LNCaP clone FGC (cell line): Measurements from ENCODE around the gene KRTAP10-2.
A peak's percentile ranks its signal among the peaks of the same experiment; 100 is the strongest.

Source experiments
- DNase-seq: peaks from one replicate; pipeline ENCODE4 v3.0.0-alpha.2; 2011; ENCODE audit warnings: low read depth
- H3K4me3 ChIP-seq: 2 replicates; pipeline ENCODE4 v1.5.1; 2011; ENCODE audit warnings: mild to moderate bottlenecking, low read depth, low read length, control low read depth
- TF ChIP-seq, protein P1 (sequence below): IDR thresholded peaks from 2 replicates; pipeline ENCODE4 v1.5.1; 2012; ENCODE audit warnings: mild to moderate bottlenecking; ENCODE audit not compliant: control insufficient read depth, insufficient read depth; ENCODE audit errors: extremely low read depth

Gene KRTAP10-2

DNA sequence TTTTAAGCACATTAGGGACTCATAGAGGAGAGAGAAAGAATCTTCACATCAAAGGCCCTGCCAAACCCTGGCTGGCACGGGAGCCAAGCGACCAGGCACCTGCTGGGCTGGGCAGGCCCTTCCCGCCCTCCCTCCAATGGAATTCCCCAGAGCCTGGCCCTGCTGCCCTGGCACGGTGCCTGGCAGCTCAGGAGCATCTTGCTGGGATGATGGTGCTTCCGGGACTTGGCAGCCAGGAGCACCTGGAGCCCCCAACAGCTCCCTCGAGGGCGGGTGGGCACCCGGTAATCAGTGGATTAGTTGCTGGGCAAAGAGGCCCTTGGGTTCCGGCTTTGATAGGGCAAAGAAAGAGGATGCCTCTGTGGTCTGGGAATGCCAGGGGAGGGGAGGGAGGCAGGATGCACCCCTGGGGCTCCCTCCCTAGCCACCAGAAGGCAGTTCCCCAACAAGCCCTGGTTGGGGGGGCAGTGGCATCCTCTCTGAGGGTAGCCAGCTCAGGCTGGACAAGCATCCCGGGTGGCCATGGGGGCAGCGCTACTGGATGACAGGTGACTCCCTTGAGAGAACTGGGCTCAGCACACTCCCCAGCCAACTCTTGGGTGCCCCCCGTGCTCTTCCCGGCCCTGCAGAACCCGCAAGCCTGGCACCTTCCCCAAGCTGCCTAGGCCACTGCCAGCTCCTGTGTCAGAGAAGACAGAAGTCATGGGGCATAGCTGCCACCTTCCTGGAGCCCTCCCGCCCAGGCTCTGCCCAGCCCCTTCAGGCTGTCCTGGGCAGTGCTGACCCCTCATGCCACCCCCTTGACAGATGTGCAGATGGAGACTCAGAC is 37.7 kb downstream of the KRTAP10-2 start:
- DNase-seq = peak; percentile 21
- H3K4me3 ChIP-seq = no peak overlapping the region
- TF ChIP-seq, protein P1, sequence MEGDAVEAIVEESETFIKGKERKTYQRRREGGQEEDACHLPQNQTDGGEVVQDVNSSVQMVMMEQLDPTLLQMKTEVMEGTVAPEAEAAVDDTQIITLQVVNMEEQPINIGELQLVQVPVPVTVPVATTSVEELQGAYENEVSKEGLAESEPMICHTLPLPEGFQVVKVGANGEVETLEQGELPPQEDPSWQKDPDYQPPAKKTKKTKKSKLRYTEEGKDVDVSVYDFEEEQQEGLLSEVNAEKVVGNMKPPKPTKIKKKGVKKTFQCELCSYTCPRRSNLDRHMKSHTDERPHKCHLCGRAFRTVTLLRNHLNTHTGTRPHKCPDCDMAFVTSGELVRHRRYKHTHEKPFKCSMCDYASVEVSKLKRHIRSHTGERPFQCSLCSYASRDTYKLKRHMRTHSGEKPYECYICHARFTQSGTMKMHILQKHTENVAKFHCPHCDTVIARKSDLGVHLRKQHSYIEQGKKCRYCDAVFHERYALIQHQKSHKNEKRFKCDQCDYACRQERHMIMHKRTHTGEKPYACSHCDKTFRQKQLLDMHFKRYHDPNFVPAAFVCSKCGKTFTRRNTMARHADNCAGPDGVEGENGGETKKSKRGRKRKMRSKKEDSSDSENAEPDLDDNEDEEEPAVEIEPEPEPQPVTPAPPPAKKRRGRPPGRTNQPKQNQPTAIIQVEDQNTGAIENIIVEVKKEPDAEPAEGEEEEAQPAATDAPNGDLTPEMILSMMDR = no peak

DNA sequence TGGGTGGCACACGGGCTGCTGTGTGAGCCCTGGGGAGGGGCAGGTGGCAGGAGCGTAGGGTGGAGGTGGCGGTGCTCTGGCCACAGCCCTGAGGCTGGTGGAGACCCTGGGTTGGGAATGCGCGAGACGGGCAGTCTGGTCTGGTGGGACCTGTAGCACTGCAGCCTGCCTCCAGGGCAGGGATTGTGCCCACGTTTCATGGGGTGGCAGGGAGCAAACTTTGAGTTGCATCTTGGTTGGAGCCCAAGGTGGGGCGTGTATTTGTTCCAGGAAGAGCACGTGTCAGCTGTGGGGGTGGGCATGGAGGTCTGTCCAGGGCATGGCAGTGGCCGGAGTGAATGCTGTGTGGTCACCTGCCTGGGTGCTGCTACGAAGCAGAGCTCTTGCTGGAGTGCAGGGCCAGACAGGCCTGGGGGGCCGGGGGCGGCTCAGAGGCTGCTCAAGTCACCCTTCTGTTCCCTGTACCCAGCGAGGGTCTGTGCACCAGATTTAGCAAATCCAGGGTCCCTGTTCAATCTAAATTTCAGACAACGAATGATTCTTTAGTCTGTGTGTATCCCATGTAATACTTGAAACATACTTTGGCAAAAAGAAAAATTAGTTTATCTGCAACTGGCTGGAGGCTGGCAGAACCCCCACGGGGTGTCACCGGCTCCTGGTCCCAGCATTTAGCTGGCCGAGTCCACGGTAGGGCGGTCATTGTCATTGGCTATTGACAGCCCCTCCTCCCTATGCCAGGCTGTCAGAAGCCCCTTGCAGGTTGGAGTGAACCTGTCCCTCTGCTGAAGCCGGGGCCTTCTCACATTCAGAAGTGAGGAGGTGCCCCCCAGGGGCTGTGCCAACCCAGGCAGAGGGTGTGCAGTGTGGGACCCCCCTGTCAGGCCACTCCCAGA is 38.6 kb downstream of the KRTAP10-2 start:
- no peak for DNase-seq
- TF ChIP-seq, protein P1 = no peak
- no peak overlapping the region for H3K4me3 ChIP-seq

DNA sequence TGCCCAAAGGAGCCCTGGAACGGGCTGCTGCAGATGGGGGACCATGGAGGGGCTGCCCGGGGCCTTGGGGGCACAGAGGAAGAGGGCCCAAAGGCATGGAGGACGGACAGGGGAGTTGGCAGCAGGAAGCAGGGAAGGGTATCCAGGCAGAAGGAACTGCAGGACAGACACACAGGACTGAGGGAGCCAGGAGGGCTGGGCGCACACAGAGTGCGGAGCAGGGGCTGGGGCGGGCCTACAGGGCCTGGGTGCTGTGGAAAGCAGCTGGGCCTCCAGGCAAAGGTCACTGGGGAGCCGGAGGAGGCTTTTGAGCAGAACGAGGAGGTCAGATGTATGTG is 39.4 kb downstream of the KRTAP10-2 start:
- no peak for DNase-seq

DNA sequence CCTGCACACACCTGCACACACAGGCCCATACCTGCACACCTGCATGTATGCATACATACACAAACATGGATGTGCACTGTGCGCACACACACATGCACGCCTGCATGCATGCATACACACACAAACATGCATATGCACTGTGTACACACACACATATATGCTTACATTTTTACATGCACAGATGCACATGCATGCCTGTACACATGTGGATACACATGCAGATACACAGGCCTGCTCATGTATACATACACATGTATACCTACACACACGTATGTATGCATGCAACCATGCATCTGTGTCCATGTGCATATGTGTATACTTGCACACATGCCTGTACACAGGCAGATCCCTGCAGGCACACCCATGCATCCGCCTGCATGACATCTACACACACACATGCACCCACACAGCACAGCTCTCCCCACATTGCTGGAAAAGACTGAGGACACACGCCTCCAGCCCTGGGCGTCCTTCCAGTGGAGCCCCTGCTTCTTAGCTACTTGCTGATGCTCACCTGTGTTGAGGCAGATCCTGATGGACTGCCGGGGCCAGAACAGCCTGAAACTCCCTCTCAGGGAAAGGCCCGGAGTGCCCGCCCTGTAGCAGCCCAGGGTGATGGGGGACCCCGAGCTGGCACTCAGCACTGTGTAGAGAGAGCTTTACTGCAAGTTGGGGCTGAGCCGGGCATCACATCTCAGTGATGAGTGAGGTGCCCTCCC is 39.9 kb downstream of the KRTAP10-2 start:
- no peak overlapping the region for H3K4me3 ChIP-seq
- TF ChIP-seq, protein P1 = no peak
- DNase-seq = no peak

More for the DNA sequence above, 39.4 kb downstream of the KRTAP10-2 start:
- H3K4me3 ChIP-seq = no peak overlapping the region
- TF ChIP-seq, protein P1 = no peak

DNA sequence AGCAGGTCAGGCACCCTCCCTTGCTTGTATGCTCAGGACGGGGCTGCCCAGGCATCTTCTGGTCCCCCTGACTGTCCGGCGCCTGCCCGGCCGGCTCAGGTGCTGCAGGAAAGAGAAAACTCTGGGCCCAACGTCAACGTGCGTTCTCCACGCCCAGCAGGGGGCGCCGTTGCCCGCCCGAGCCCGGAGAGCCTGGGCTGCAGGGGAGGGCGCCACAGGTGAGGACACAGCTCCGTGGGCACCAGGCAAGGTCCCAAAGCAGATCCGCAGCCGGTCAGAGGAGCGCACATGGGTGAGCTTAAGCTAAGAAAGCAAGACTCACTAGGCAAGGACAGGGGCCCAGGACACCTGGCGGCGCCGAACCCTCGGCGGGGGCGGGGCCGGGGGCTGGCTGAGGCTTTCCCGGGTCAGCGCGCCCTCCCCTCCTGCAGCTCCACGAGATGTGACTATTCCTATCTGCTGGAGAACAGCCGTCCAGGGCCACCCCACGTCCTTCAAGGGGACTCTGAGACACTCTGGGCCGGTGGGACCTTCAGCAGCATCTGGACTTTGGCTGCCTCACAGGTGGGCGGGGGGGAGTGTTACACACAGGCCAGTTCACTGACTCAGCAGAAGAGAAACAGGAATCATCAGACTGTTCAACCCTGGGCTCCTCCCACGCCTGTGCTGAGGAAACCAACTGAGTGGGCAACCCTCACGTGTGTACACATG is 40.6 kb downstream of the KRTAP10-2 start:
- peak overlapping the region; percentile 25 for H3K4me3 ChIP-seq
- peak; percentile 28 for DNase-seq
- TF ChIP-seq, protein P1 = peak; percentile 94

DNA sequence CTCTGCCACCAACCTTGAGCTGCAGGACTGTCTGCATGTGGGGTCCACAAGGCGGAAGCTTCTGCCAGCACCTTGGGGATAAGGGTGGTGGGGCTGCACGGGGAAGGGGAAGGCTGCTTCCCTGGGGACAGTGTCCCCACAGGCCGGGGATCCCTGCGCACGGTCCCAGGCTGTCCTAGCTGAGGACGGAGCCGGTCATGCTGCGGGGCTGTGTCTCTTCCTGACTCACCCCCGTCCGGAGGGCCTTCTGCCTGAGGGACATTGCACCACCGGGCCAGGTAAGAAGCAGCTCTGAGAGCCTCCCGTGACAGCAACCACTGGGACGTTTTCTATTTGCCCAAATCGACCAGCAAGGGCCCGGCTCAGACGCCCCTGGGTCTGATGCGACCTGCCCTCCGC is 41.2 kb downstream of the KRTAP10-2 start:
- no peak for DNase-seq
- no peak overlapping the region for H3K4me3 ChIP-seq
- TF ChIP-seq, protein P1 = no peak
